SK-N-SH treated with all-trans-retinoic acid at 6 μM for 48 hours (cell line): ENCODE results near the gene SNX9.

Experiments used
- ATAC-seq: fragments of 200-7000 bp; cut with Tn5 transposase; 3 replicates; pipeline ENCODE4 v1.9.1; 2020; ENCODE audit warnings: mild to moderate bottlenecking, moderate library complexity
- ARNTL ChIP-seq: fragments of 450-650 bp; formaldehyde crosslinking; IDR thresholded peaks from 2 replicates; pipeline ENCODE4 v1.5.0; 2020; ENCODE audit warnings: low read depth, mild to moderate bottlenecking, moderate library complexity, borderline replicate concordance
- BACH2 ChIP-seq: fragments of 250-450 bp; sonication (Bioruptor Pico); IDR thresholded peaks from 2 replicates; pipeline ENCODE4 v1.9.0; 2021; ENCODE audit warnings: mild to moderate bottlenecking, borderline replicate concordance
- CSDC2 ChIP-seq: fragments of 250-450 bp; sonication (Bioruptor Pico); IDR thresholded peaks from 2 replicates; pipeline ENCODE4 v1.5.0; 2020; ENCODE audit warnings: mild to moderate bottlenecking, moderate library complexity
- ESRRG ChIP-seq: fragments of 250-450 bp; sonication (Bioruptor Pico); IDR thresholded peaks from 2 replicates; pipeline ENCODE4 v1.6.1; 2021; ENCODE audit warnings: mild to moderate bottlenecking
- GLIS3 ChIP-seq: fragments of 250-450 bp; sonication (Bioruptor Pico); IDR thresholded peaks from 2 replicates; pipeline ENCODE4 v1.5.0; 2020; ENCODE audit warnings: mild to moderate bottlenecking, moderate library complexity
- ISL1 ChIP-seq: fragments of 250-450 bp; sonication (Bioruptor Pico); IDR thresholded peaks from 2 replicates; pipeline ENCODE4 v2.1.2; 2022; ENCODE audit warnings: mild to moderate bottlenecking, moderate library complexity
- OSR1 ChIP-seq: fragments of 250-450 bp; sonication (Bioruptor Pico); IDR thresholded peaks from 2 replicates; pipeline ENCODE4 v1.8.0; 2022; ENCODE audit warnings: moderate library complexity, mild to moderate bottlenecking, inconsistent platforms
- PPARA ChIP-seq: fragments of 250-450 bp; sonication (Bioruptor Pico); IDR thresholded peaks from 2 replicates; pipeline ENCODE4 v1.5.0; 2020; ENCODE audit warnings: mild to moderate bottlenecking, borderline replicate concordance
- SNAI2 ChIP-seq: fragments of 250-450 bp; sonication (Bioruptor Pico); IDR thresholded peaks from 2 replicates; pipeline ENCODE4 v1.5.0; 2020; ENCODE audit warnings: mild to moderate bottlenecking, moderate library complexity
- TCF4 ChIP-seq: fragments of 250-450 bp; sonication (Bioruptor Pico); IDR thresholded peaks from 2 replicates; pipeline ENCODE4 v1.8.0; 2021; ENCODE audit warnings: mild to moderate bottlenecking, moderate library complexity, borderline replicate concordance
- ZC3H10 ChIP-seq: fragments of 250-450 bp; sonication (Bioruptor Pico); IDR thresholded peaks from 2 replicates; pipeline ENCODE4 v1.5.1; 2021; ENCODE audit warnings: mild to moderate bottlenecking, moderate library complexity
- ZFP30 ChIP-seq: fragments of 450-650 bp; formaldehyde crosslinking; IDR thresholded peaks from 2 replicates; pipeline ENCODE4 v1.5.0; 2022; ENCODE audit warnings: mild to moderate bottlenecking, moderate library complexity
- ZNF565 ChIP-seq: fragments of 450-650 bp; formaldehyde crosslinking; conservative IDR thresholded peaks from 2 replicates; pipeline ENCODE4 v1.5.0; 2020; ENCODE audit warnings: low read depth, mild to moderate bottlenecking, moderate library complexity
- ZNF70 ChIP-seq: fragments of 450-650 bp; formaldehyde crosslinking; IDR thresholded peaks from 2 replicates; pipeline ENCODE4 v1.5.0; 2020; ENCODE audit warnings: mild to moderate bottlenecking, moderate library complexity
- ZNF8 ChIP-seq: fragments of 450-650 bp; formaldehyde crosslinking; IDR thresholded peaks from 2 replicates; pipeline ENCODE4 v1.5.0; 2020; ENCODE audit warnings: mild to moderate bottlenecking, moderate library complexity
- TF ChIP-seq, protein P1 (sequence below): fragments of 250-450 bp; sonication (Bioruptor Pico); IDR thresholded peaks from 2 replicates; pipeline ENCODE4 v1.8.0; 2021; ENCODE audit warnings: low read depth, mild to moderate bottlenecking, moderate library complexity, borderline replicate concordance
- TF ChIP-seq, protein P2 (sequence below): fragments of 250-450 bp; sonication (Bioruptor Pico); IDR thresholded peaks from 2 replicates; pipeline ENCODE4 v1.5.0; 2020; ENCODE audit warnings: mild to moderate bottlenecking, moderate library complexity
- TF ChIP-seq, protein P3 (sequence below): fragments of 250-450 bp; sonication (Bioruptor Pico); IDR thresholded peaks from 2 replicates; pipeline ENCODE4 v1.5.1; 2020; ENCODE audit warnings: low read depth, mild to moderate bottlenecking, moderate library complexity
- TF ChIP-seq, protein P4 (sequence below): fragments of 250-450 bp; sonication (Bioruptor Pico); IDR thresholded peaks from 2 replicates; pipeline ENCODE4 v1.8.0; 2020; ENCODE audit warnings: mild to moderate bottlenecking, moderate library complexity, borderline replicate concordance

SNX9 gene

DNA sequence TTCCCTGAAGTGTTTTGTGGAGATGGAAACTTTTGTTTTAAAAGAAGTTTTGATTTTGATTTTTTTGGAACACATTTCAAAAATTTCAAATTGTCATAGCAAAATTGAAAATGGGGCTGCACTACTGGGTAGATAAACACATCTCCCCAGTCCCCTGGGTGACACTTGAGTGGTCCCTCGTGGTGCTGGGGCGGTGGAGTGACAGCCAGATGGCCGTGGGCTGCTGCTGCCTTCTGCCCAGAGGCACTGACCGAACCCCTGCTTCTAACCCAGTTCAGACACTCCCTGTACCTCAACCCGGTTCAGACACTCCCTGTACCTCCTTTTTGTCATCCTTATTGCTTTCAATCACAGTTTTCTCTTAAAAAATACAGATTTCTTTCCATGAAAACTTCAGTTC is 88.7 kb downstream of the SNX9 start:
- TF ChIP-seq BACH2 (CRISPR knock-in tag) (no peak), SNAI2 (CRISPR knock-in tag) (no peak), ESRRG (no peak), ZNF70 (CRISPR knock-in tag) (no peak), GLIS3 (CRISPR knock-in tag) (no peak), ZC3H10 (CRISPR knock-in tag) (no peak), OSR1 (CRISPR knock-in tag) (no peak)
- TF ChIP-seq, protein P1, sequence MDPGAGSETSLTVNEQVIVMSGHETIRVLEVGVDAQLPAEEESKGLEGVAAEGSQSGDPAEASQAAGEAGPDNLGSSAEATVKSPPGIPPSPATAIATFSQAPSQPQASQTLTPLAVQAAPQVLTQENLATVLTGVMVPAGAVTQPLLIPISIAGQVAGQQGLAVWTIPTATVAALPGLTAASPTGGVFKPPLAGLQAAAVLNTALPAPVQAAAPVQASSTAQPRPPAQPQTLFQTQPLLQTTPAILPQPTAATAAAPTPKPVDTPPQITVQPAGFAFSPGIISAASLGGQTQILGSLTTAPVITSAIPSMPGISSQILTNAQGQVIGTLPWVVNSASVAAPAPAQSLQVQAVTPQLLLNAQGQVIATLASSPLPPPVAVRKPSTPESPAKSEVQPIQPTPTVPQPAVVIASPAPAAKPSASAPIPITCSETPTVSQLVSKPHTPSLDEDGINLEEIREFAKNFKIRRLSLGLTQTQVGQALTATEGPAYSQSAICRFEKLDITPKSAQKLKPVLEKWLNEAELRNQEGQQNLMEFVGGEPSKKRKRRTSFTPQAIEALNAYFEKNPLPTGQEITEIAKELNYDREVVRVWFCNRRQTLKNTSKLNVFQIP (CRISPR knock-in tag), result no peak
- TF ChIP-seq, all 23 proteins: peak for 0
- ATAC-seq, result peak; percentile 48

DNA sequence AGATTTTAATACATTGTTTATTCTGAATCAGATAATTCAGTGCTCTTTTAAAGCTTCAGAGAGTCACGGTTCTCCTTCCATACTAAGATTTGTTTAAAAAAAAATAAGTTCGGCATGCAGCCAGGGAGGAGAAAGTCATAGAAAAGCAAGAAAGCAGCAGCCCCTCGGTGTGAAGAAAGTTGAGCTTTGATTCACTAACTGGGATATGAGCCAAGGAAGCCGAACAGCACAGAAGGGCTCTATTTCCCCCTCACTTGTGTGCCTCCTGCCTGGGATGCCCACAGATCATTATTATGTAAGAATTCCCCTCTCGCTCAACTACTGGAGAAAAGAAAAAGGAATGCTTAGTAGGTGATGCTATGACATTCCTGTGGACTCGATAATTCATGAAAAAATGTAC is 89.3 kb downstream of the SNX9 start:
- peak; percentile 92 for ATAC-seq
- TF ChIP-seq ARNTL (no peak), ISL1 (0 out of 2 replicates have a peak, but pooled peaks have one; percentile 18)

DNA sequence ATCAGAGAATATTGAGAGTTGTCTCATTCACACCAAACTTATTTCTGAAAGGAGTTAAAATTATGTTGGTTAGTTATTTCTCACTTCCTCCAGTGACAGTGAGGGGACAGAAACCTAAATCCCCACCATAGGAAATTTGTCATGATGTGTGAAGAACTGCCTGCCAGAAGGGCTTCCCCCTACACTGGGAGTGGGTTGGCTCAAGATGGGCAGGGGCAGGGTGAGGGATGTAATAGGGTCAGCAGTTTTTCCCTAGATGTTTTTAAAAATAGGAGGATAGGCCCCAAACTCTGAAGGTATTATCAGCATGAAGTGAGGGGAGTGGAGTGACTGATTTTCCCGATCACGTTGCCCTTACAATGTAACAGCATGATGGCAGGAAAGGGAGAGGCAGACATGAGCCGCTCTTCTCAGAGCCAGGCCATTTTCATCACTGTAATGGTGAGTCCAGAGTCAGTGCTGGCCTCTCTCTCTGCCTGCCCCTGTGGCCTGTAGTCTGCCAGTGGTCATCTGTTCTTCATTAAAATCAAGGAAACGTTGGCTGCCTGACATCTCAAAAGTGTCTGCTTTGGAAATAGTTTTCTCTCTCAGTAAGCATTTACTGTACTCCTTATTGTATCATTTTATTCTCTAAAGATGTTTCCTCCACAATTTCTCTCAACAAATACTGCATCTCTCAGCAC is 98.8 kb downstream of the SNX9 start:
- peak; percentile 100 for ATAC-seq
- TF ChIP-seq ZNF8 (no peak), TCF4 (CRISPR knock-in tag) (peak; percentile 69)
- TF ChIP-seq, protein P1 (CRISPR knock-in tag), result no peak

DNA sequence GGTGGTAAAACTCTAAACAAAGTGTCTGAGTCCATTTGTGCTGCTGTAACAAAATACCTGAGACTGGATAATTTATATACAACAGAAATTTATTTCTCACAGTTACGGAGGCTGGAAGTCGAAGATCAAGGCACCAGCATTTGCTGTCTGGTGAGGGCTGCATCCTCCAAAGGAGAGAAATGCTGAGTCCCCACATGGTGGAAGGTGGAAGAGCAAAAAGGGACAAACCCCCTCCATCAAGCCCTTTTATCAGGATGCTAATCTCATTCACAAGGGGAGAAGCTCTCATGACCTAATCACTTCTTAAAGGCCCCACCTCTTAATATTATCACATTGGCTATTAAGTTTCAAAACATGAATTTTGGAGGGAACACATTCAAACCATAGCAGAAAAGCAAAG is 102.7 kb downstream of the SNX9 start:
- TF ChIP-seq ESRRG, result no peak
- TF ChIP-seq ZNF565 (CRISPR knock-in tag), result no peak
- TF ChIP-seq, protein P2, sequence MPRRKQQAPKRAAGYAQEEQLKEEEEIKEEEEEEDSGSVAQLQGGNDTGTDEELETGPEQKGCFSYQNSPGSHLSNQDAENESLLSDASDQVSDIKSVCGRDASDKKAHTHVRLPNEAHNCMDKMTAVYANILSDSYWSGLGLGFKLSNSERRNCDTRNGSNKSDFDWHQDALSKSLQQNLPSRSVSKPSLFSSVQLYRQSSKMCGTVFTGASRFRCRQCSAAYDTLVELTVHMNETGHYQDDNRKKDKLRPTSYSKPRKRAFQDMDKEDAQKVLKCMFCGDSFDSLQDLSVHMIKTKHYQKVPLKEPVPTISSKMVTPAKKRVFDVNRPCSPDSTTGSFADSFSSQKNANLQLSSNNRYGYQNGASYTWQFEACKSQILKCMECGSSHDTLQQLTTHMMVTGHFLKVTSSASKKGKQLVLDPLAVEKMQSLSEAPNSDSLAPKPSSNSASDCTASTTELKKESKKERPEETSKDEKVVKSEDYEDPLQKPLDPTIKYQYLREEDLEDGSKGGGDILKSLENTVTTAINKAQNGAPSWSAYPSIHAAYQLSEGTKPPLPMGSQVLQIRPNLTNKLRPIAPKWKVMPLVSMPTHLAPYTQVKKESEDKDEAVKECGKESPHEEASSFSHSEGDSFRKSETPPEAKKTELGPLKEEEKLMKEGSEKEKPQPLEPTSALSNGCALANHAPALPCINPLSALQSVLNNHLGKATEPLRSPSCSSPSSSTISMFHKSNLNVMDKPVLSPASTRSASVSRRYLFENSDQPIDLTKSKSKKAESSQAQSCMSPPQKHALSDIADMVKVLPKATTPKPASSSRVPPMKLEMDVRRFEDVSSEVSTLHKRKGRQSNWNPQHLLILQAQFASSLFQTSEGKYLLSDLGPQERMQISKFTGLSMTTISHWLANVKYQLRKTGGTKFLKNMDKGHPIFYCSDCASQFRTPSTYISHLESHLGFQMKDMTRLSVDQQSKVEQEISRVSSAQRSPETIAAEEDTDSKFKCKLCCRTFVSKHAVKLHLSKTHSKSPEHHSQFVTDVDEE, result no peak
- TF ChIP-seq CSDC2, result no peak
- ATAC-seq, result no peak

DNA sequence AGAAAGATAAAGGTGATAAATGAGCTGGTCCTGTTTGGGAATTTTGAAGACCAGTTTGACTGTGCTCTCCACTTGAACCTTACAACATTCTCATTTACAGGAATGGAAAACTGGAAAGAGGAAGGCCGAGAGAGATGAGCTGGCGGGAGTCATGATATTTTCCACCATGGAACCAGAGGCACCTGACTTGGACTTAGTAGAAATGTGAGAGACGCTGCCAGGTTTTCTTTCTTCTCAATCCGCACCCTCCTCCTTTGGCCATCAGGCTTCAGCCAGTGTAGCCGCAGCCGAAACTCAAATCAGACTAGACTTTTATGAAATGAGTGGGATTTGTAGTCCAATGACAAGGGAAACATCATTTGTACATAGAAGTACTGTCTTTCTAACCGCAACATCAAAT is 104.0 kb downstream of the SNX9 start:
- ATAC-seq, result no peak
- TF ChIP-seq, protein P2, result no peak
- no peak for TF ChIP-seq BACH2 (CRISPR knock-in tag)
- TF ChIP-seq PPARA (CRISPR knock-in tag), result no peak
- no peak for TF ChIP-seq SNAI2 (CRISPR knock-in tag)
- TF ChIP-seq, protein P1 (CRISPR knock-in tag), result no peak
- no peak for TF ChIP-seq ARNTL
- TF ChIP-seq ESRRG, result no peak
- TF ChIP-seq, protein P3, sequence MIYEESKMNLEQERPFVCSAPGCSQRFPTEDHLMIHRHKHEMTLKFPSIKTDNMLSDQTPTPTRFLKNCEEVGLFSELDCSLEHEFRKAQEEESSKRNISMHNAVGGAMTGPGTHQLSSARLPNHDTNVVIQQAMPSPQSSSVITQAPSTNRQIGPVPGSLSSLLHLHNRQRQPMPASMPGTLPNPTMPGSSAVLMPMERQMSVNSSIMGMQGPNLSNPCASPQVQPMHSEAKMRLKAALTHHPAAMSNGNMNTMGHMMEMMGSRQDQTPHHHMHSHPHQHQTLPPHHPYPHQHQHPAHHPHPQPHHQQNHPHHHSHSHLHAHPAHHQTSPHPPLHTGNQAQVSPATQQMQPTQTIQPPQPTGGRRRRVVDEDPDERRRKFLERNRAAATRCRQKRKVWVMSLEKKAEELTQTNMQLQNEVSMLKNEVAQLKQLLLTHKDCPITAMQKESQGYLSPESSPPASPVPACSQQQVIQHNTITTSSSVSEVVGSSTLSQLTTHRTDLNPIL (CRISPR knock-in tag), result no peak
- no peak for TF ChIP-seq ZFP30 (CRISPR knock-in tag)
- TF ChIP-seq, protein P4, sequence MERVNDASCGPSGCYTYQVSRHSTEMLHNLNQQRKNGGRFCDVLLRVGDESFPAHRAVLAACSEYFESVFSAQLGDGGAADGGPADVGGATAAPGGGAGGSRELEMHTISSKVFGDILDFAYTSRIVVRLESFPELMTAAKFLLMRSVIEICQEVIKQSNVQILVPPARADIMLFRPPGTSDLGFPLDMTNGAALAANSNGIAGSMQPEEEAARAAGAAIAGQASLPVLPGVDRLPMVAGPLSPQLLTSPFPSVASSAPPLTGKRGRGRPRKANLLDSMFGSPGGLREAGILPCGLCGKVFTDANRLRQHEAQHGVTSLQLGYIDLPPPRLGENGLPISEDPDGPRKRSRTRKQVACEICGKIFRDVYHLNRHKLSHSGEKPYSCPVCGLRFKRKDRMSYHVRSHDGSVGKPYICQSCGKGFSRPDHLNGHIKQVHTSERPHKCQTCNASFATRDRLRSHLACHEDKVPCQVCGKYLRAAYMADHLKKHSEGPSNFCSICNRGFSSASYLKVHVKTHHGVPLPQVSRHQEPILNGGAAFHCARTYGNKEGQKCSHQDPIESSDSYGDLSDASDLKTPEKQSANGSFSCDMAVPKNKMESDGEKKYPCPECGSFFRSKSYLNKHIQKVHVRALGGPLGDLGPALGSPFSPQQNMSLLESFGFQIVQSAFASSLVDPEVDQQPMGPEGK (CRISPR knock-in tag), result no peak
- no peak for TF ChIP-seq ZC3H10 (CRISPR knock-in tag)
- no peak for TF ChIP-seq OSR1 (CRISPR knock-in tag)
- no peak for TF ChIP-seq ZNF70 (CRISPR knock-in tag)
- TF ChIP-seq CSDC2, result no peak
- TF ChIP-seq TCF4 (CRISPR knock-in tag), result no peak
